Subcutaneous adipose tissue (tissue), 4 donors: ENCODE measurements around the gene CADM2. TPM values are rescaled to one million over a fixed set of nuclear protein-coding genes. Genes with fewer than 3 reads are reported as not detected.

ENCODE experiments used
- CTCF ChIP-seq: fragments of 450-650 bp; IDR thresholded peaks from one replicate; pipeline ENCODE4 v1.5.1; 2016; ENCODE audit warnings: low read depth, mild to moderate bottlenecking, control low read depth, antibody characterized with exemption, moderate library complexity
- total RNA-seq, 4 donors: library from RNA; depleted of rRNA; stranded (reverse); fragments of >200 nt; gene quantifications; one replicate each; pipeline ENCODE4 v1.1.0, GENCODE V29; 2016

The CADM2 gene
- total RNA-seq, 4 donors from 2014 or later, result 1.0 to 19.8 (median 4.4) TPM

- no peak for TF ChIP-seq CTCF
Observed at GRCh38 chr3:86046436-86047136, 1087.8 kb downstream of the CADM2 start.

GRCh38 chr3:86047161-86047560 lies 1088.4 kb downstream of the CADM2 start:
- no peak for TF ChIP-seq CTCF

GRCh38 chr3:86051058-86051457 lies 1092.3 kb downstream of the CADM2 start:
- no peak for TF ChIP-seq CTCF

- TF ChIP-seq CTCF, result no peak
Observed at GRCh38 chr3:86056032-86056431, 1097.2 kb downstream of the CADM2 start.

- no peak for TF ChIP-seq CTCF
Observed at GRCh38 chr3:86056962-86057361, 1098.2 kb downstream of the CADM2 start.

- no peak for TF ChIP-seq CTCF
Observed at GRCh38 chr3:86073799-86074198, 1115.0 kb downstream of the CADM2 start.

GRCh38 chr3:86087160-86087871 lies 1128.5 kb downstream of the CADM2 start:
- TF ChIP-seq CTCF, result no peak
